OCI-LY7 (cell line): ENCODE measurements around the gene SMOC1. TPM values are rescaled to one million over a fixed set of nuclear protein-coding genes. Genes with fewer than 3 reads are reported as not detected.

Source experiments
- BruUV-seq: library from RNA; stranded (reverse); fragments of 400-500 nt; replicated peaks from 2 replicates; lab custom pipeline; 2021; lab: Mats Ljungman, UMichigan
- CTCF ChIA-PET: fragments of 300-600 bp; sonication (Branson Sonifier 250); formaldehyde crosslinking; loops from one replicate; lab custom pipeline; 2022; ENCODE audit warnings: antibody characterized with exemption; ENCODE audit not compliant: unreplicated experiment; lab: Charles Lee
- POLR2A ChIA-PET: fragments of 300-600 bp; sonication (Branson Sonifier 250); formaldehyde crosslinking; loops from one replicate; lab custom pipeline; 2022; ENCODE audit warnings: antibody characterized with exemption; lab: Charles Lee
- DNase-seq: peaks from one replicate; pipeline ENCODE4 v3.0.0-alpha.2; 2015; ENCODE audit warnings: low spot score
- H2AFZ ChIP-seq: fragments of 200-600 bp; sonication (generic), shearing (Covaris generic); 2 replicates; pipeline ENCODE4 v1.6.1; 2014; ENCODE audit warnings: mild to moderate bottlenecking, antibody characterized with exemption, low read length, moderate library complexity
- H3K27ac ChIP-seq: fragments of 200-600 bp; sonication (generic); 2 replicates; pipeline ENCODE4 v1.5.1; 2014; ENCODE audit warnings: mixed run types, low read depth, mild to moderate bottlenecking, moderate library complexity, low read length, inconsistent platforms; ENCODE audit not compliant: poor library complexity, severe bottlenecking
- H3K36me3 ChIP-seq: fragments of 200-600 bp; sonication (generic); 2 replicates; pipeline ENCODE4 v1.6.1; 2014; ENCODE audit warnings: mild to moderate bottlenecking, antibody characterized with exemption, low read length, moderate library complexity, mixed read lengths; ENCODE audit not compliant: insufficient read depth
- H3K4me1 ChIP-seq: fragments of 200-600 bp; sonication (generic); 2 replicates; pipeline ENCODE4 v1.5.1; 2014; ENCODE audit warnings: mild to moderate bottlenecking, low read length; ENCODE audit not compliant: insufficient read depth, poor library complexity, severe bottlenecking
- H3K4me2 ChIP-seq: fragments of 200-600 bp; sonication (generic); 2 replicates; pipeline ENCODE4 v1.6.1; 2014; ENCODE audit warnings: mild to moderate bottlenecking, low read length
- H3K4me3 ChIP-seq: fragments of 200-600 bp; sonication (generic); 2 replicates; pipeline ENCODE4 v1.5.1; 2014; ENCODE audit warnings: mild to moderate bottlenecking, low read depth, low read length; ENCODE audit not compliant: poor library complexity, severe bottlenecking
- H3K79me2 ChIP-seq: fragments of 200-600 bp; sonication (generic); 2 replicates; pipeline ENCODE4 v1.6.1; 2016; ENCODE audit warnings: low read depth, mild to moderate bottlenecking, low read length, moderate library complexity, mixed read lengths; ENCODE audit not compliant: insufficient read depth
- H3K9me2 ChIP-seq: fragments of 200-600 bp; sonication (generic); 2 replicates; pipeline ENCODE4 v1.6.1; 2016; ENCODE audit warnings: mild to moderate bottlenecking, low read length, mixed read lengths; ENCODE audit not compliant: insufficient read depth
- H3K9me3 ChIP-seq: fragments of 200-600 bp; sonication (generic); 2 replicates; pipeline ENCODE4 v1.6.1; 2014; ENCODE audit warnings: mild to moderate bottlenecking, mixed run types, low read length, mixed read lengths
- H4K20me1 ChIP-seq: fragments of 200-600 bp; sonication (generic); 2 replicates; pipeline ENCODE4 v1.6.1; 2014; ENCODE audit warnings: mild to moderate bottlenecking, antibody characterized with exemption, low read length, moderate library complexity, mixed read lengths; ENCODE audit not compliant: insufficient read depth
- EZH2phosphoT487 ChIP-seq: fragments of 200-600 bp; sonication (generic); IDR thresholded peaks from 2 replicates; pipeline ENCODE4 v1.6.1; 2018; ENCODE audit warnings: low read depth, borderline replicate concordance, mild to moderate bottlenecking, mixed run types, antibody characterized with exemption, low read length, moderate library complexity, mixed read lengths
- intact Hi-C: fragments of 100-400 bp; cut with micrococcal nuclease; formaldehyde crosslinking; loops from one replicate; pipeline ENCODE4 v1.10.0; 2022; ENCODE audit not compliant: unreplicated experiment
- total RNA-seq, 2 experiments: library from RNA; depleted of rRNA in 1 of 2; stranded (reverse); fragments of >200 nt in 1 of 2; shearing (Covaris generic) in 1 of 2; gene quantifications; 2 replicates each; pipeline ENCODE4 v1.2.3, GENCODE V29; 2014 to 2022
- TF ChIP-seq, protein P1 (sequence below): fragments of 200-600 bp; sonication (generic); conservative IDR thresholded peaks from 2 replicates; pipeline ENCODE4 v1.5.1; 2014; ENCODE audit warnings: mild to moderate bottlenecking, antibody characterized with exemption, low read length, moderate library complexity, mixed read lengths

SMOC1 gene
- total RNA-seq, 2 experiments from 2014 or later: not detected

DNA sequence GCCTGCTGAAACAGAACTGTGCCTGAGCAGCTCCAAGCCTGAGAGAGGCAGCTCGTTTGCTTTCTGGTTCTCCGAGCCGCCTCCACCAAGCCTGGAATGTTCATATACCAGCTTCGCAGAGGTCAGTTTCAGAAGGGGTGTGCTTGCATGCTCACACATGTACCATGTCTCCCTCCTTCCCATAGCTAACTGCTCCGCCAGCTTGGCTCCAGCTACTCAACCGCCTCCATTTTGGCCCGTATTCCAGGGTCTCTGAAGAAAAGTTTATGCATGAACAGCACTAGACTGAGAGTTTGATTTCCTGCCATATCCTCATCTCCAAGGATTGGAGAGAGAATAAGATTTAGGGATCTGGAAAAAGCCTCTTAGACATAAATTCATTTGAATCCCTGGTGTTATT, 103.7 kb downstream of the SMOC1 start:
- no peaks in the 10 kb centered on the region for H3K36me3 ChIP-seq
- POLR2A ChIA-PET: no interaction called here
- TF ChIP-seq, protein P1, sequence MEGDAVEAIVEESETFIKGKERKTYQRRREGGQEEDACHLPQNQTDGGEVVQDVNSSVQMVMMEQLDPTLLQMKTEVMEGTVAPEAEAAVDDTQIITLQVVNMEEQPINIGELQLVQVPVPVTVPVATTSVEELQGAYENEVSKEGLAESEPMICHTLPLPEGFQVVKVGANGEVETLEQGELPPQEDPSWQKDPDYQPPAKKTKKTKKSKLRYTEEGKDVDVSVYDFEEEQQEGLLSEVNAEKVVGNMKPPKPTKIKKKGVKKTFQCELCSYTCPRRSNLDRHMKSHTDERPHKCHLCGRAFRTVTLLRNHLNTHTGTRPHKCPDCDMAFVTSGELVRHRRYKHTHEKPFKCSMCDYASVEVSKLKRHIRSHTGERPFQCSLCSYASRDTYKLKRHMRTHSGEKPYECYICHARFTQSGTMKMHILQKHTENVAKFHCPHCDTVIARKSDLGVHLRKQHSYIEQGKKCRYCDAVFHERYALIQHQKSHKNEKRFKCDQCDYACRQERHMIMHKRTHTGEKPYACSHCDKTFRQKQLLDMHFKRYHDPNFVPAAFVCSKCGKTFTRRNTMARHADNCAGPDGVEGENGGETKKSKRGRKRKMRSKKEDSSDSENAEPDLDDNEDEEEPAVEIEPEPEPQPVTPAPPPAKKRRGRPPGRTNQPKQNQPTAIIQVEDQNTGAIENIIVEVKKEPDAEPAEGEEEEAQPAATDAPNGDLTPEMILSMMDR: no peak
- TF ChIP-seq EZH2phosphoT487: no peak
- no peaks in the 10 kb centered on the region for H3K9me2 ChIP-seq
- no peaks in the 10 kb centered on the region for H4K20me1 ChIP-seq
- no peak overlapping the region for H2AFZ ChIP-seq
- no peak overlapping the region for H3K27ac ChIP-seq
- DNase-seq: no peak
- CTCF ChIA-PET: no interaction called here
- no peaks in the 10 kb centered on the region for H3K79me2 ChIP-seq
- intact Hi-C loops: no loop called here
- no TSS peak for BruUV-seq
- no peaks in the 10 kb centered on the region for H3K4me1 ChIP-seq
- no peak overlapping the region for H3K4me3 ChIP-seq
- no peak overlapping the region for H3K4me2 ChIP-seq
- H3K9me3 ChIP-seq: no peaks in the 10 kb centered on the region

- no peaks in the 10 kb centered on the region for H3K36me3 ChIP-seq
- POLR2A ChIA-PET: no interaction called here
- intact Hi-C loops: no loop called here
- TF ChIP-seq EZH2phosphoT487: no peak
- TF ChIP-seq, protein P1: no peak
- no peaks in the 10 kb centered on the region for H3K79me2 ChIP-seq
- H4K20me1 ChIP-seq: no peaks in the 10 kb centered on the region
- H3K4me3 ChIP-seq: no peak overlapping the region
- CTCF ChIA-PET: no interaction called here
- H3K27ac ChIP-seq: no peak overlapping the region
- DNase-seq: no peak
- no peaks in the 10 kb centered on the region for H3K4me1 ChIP-seq
- no peak overlapping the region for H2AFZ ChIP-seq
- BruUV-seq: no TSS peak
- H3K4me2 ChIP-seq: no peak overlapping the region
- H3K9me2 ChIP-seq: no peaks in the 10 kb centered on the region
- no peaks in the 10 kb centered on the region for H3K9me3 ChIP-seq
Observed at GRCh38 chr14:69983317-69983716, 104.1 kb downstream of the SMOC1 start.

DNA sequence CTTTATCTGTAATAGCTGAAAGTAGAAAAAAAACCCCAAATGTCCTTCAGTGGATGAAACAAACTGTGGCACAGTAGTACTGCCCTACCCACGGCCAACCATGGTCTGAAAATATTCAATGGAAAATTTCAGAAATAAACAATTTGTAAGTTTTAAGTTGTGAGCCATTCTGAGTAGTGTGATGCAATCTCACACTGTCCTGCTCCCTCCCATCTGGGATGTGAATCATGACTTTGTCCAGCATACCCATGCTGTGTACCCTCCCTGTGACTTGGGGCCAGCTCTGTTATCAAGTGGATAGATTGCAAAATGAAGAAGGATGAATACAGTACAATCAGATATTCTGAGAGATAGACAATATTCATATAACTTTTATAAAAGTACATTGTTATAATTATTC, 106.2 kb downstream of the SMOC1 start:
- Histone ChIP-seq H3K4me3 (no peak overlapping the region), H3K9me2 (no peaks in the 10 kb centered on the region), H3K27ac (no peak overlapping the region), H2AFZ (no peak overlapping the region), H3K4me2 (no peak overlapping the region), H3K4me1 (no peaks in the 10 kb centered on the region), H3K36me3 (no peaks in the 10 kb centered on the region), H3K79me2 (no peaks in the 10 kb centered on the region), H4K20me1 (no peaks in the 10 kb centered on the region), H3K9me3 (no peaks in the 10 kb centered on the region)
- intact Hi-C loops: no loop called here
- POLR2A ChIA-PET: no interaction called here
- BruUV-seq: no TSS peak
- DNase-seq: no peak
- CTCF ChIA-PET: no interaction called here
- no peak for TF ChIP-seq EZH2phosphoT487
